ENCODE measurements around the gene DICER1. TPM values are rescaled to one million over a fixed set of nuclear protein-coding genes. Genes with fewer than 3 reads are reported as not detected.
A peak's percentile ranks its signal among the peaks of the same experiment; 100 is the strongest.

Gene DICER1
- total RNA-seq, 1 experiment from 2014 or later, result 198 TPM

GRCh38 chr14:95047754-95048153, 109.6 kb downstream of the DICER1 start:
- no peaks in the 10 kb centered on the region for H3K9me3 ChIP-seq (replicated peaks)
- peak in 1 of 2 experiments; percentile 29 for DNase-seq
- no peaks in the 10 kb centered on the region for H3K27me3 ChIP-seq
- peaks cover 17% of the 10 kb centered on the region for H3K4me1 ChIP-seq
- no peak overlapping the region for H3K27ac ChIP-seq
- H3K4me3 ChIP-seq, result no peak overlapping the region
- H3K36me3 ChIP-seq, result no peaks in the 10 kb centered on the region

DNA sequence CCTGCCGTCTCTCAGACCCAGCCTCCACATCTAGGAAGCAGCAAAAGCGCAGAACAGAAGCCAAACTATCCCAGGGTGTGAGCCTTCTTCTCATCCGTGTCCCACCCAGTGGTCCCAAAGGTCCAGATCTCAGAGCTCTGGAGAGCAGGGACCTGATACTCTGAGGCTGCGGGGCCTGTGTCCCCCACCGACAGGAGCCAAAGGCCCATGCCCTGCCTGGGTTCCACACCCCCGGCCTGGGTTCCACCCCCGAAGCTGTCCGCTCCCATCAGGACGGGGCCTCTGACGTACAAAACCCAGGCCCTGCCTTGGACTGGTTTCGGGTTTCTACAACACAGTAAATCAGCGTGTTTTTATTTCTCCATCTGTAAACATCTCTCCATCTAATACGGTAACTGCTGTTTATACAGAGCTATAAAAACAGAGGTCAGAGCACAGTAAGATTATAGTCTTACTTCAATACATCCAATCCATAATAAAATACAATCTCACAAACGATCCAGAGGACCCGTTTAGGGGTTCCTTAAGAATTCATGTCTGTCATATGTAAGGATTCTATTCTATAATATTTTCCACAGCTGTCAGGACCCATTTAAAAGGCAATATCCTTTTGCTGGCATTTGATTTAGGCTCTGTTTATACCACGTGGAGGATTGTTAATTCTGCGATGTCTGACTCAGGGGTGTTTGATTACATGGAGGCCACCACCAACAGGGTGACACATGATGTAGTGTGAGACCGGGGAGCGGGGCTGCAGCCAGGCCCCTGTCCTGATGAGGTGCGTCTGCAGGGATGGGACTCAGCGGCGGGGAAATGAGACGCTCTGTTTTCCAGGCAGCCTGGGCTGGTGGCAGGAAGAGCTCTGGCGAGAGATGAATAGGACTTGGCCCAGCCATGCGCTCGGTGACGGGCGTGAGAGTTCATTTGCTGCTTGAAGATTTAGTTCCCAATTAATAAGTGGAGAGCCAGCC, 110.3 kb downstream of the DICER1 start:
- no peaks in the 10 kb centered on the region for H3K36me3 ChIP-seq
- peak overlapping the region; percentile 19 for H3K4me3 ChIP-seq
- no peaks in the 10 kb centered on the region for H3K27me3 ChIP-seq
- peak; percentile 50 to 66 for DNase-seq
- H3K27ac ChIP-seq, result no peak overlapping the region
- H3K4me1 ChIP-seq, result peaks cover 17% of the 10 kb centered on the region
- H3K9me3 ChIP-seq (replicated peaks), result no peaks in the 10 kb centered on the region

GRCh38 chr14:95045836-95046430, 111.4 kb downstream of the DICER1 start:
- Histone ChIP-seq H3K4me3 (no peak overlapping the region), H3K27me3 (no peaks in the 10 kb centered on the region), H3K9me3 (replicated peaks) (no peaks in the 10 kb centered on the region), H3K4me1 (peaks cover 12% of the 10 kb centered on the region), H3K27ac (no peak overlapping the region), H3K36me3 (no peaks in the 10 kb centered on the region)
- no peak for DNase-seq

DNA sequence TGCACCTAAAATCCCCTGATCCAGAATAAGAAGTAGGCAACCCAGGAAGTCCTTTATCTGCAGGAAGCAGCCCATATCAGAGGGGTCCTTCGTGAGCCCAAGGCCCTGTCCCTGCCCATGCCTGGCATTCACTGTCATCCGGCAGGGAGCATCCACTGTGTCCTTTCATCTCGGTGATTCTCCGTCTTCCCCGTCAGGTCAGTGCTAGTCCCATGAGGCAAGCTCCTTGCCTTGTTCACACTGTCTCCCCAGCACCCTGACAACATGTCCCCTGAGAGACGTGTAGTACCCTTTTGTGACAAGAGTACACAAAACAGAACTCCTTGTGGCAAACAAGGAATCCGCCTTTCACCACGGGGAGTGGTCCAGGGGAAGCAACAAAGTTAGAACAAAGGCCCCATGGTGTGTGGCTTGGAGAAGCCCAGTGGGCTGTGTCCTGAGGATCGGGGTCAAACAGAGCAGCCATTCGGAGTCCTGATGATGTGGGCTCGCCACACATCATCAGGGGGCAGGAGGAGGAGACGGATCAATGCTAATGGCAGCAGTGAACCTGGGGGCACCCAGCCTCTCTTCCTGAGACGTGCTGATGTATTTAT, 112.1 kb downstream of the DICER1 start:
- no peaks in the 10 kb centered on the region for H3K27me3 ChIP-seq
- DNase-seq, result no peak
- H3K27ac ChIP-seq, result no peak overlapping the region
- H3K9me3 ChIP-seq (replicated peaks), result no peaks in the 10 kb centered on the region
- peaks cover 5% of the 10 kb centered on the region for H3K4me1 ChIP-seq
- no peak overlapping the region for H3K4me3 ChIP-seq
- no peaks in the 10 kb centered on the region for H3K36me3 ChIP-seq

- H3K27me3 ChIP-seq, result no peaks in the 10 kb centered on the region
- H3K4me1 ChIP-seq, result 0 out of 2 replicates have a peak, but pooled peaks cover 2% of the 10 kb centered on the region
- H3K9me3 ChIP-seq (replicated peaks), result no peaks in the 10 kb centered on the region
- DNase-seq, result no peak
- no peak overlapping the region for H3K27ac ChIP-seq
- H3K36me3 ChIP-seq, result no peaks in the 10 kb centered on the region
- no peak overlapping the region for H3K4me3 ChIP-seq
Measured at GRCh38 chr14:95044463-95045105, 112.7 kb downstream of the DICER1 start.

DNA sequence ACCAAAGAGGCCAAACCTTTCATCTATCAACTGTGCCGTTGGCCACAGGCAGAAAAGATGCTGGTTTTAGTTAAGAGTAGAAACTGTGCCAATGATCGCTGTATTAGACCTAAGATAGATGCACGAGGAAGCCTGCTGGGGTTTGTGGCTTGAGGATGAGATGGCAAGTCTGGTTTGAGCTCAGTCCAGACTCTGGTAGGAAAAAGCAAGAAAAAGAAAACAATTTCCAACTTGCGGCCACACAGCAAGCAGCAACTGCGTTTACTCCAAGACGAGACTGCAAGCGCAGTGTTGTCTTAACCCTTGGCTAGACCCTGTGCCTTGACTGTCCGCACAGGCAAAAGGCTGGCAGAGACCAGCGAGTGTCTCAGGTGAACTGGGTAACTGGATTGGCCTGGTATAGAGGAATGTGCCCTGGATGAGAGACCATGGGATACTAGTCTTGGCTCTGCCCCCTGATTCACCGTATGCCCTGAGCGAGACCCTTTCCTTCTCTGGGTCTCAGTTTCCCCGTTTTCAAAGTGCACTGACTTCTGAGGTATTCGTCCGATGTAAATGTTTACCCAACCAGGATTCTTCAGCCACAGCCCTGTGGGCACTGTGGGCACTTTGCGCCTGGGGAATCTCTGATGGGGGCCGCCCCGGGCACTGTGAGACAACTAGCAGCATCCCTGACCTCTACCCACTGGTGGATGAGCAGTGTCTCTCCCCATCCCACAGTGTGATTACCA, 113.4 kb downstream of the DICER1 start:
- no peak overlapping the region for H3K27ac ChIP-seq
- 0 out of 2 replicates have a peak, but pooled peaks cover 2% of the 10 kb centered on the region for H3K4me1 ChIP-seq
- H3K4me3 ChIP-seq, result no peak overlapping the region
- DNase-seq, result no peak
- H3K27me3 ChIP-seq, result no peaks in the 10 kb centered on the region
- H3K9me3 ChIP-seq (replicated peaks), result no peaks in the 10 kb centered on the region
- H3K36me3 ChIP-seq, result no peaks in the 10 kb centered on the region

- H3K4me3 ChIP-seq, result no peak overlapping the region
- no peak for DNase-seq
- H3K9me3 ChIP-seq (replicated peaks), result no peaks in the 10 kb centered on the region
- H3K36me3 ChIP-seq, result no peaks in the 10 kb centered on the region
- no peak overlapping the region for H3K27ac ChIP-seq
- H3K27me3 ChIP-seq, result no peaks in the 10 kb centered on the region
- 0 out of 2 replicates have a peak, but pooled peaks cover 2% of the 10 kb centered on the region for H3K4me1 ChIP-seq
Measured at GRCh38 chr14:95043314-95043713, 114.0 kb downstream of the DICER1 start.

GRCh38 chr14:95041477-95042020, 115.8 kb downstream of the DICER1 start:
- DNase-seq, result no peak
- no peaks in the 10 kb centered on the region for H3K27me3 ChIP-seq
- no peaks in the 10 kb centered on the region for H3K4me1 ChIP-seq
- no peak overlapping the region for H3K27ac ChIP-seq
- no peaks in the 10 kb centered on the region for H3K36me3 ChIP-seq
- H3K9me3 ChIP-seq (replicated peaks), result no peaks in the 10 kb centered on the region
- no peak overlapping the region for H3K4me3 ChIP-seq

DNA sequence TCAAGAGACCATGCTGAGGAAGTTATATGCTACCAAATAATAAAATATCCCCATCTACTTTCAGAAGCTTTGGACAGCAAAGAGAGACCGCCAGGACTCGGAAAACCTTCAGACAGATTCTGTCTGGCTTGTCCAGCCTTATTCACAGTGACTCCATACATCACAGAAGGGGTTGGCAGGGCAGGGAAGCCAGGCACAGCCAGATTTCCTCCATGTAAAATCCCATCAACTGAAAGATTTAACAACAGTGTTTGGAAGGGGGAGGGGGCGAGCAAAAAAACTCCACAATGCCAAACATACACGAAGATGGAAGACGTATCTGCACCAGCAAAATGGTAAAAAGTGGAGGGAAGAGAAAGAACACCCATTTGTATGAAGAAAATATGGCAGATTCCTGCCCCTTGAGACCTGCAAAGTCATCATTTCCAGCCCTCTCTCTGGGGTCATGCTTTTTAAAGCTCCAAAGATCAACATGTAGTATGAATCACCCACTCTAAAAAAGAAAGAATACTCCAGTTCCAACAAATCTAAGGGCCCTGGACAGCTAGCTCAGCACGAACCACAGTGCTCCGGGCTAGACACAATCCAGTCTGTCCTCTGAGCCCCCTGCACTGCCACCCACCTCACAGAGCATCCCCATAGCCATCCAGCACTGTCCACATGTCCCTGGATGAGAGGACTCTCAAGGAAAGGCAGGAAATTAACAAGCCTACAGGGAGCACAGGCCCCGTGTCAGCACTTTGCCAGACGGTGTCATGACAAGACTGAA, 116.4 kb downstream of the DICER1 start:
- Histone ChIP-seq H3K27ac (no peak overlapping the region), H3K4me3 (no peak overlapping the region), H3K27me3 (no peaks in the 10 kb centered on the region), H3K4me1 (no peaks in the 10 kb centered on the region), H3K36me3 (no peaks in the 10 kb centered on the region), H3K9me3 (replicated peaks) (no peaks in the 10 kb centered on the region)
- DNase-seq, result no peak

GRCh38 chr14:95039993-95040348, 117.4 kb downstream of the DICER1 start:
- Histone ChIP-seq H3K9me3 (replicated peaks) (no peaks in the 10 kb centered on the region), H3K4me1 (no peaks in the 10 kb centered on the region), H3K27me3 (no peaks in the 10 kb centered on the region), H3K4me3 (no peak overlapping the region), H3K36me3 (no peaks in the 10 kb centered on the region), H3K27ac (no peak overlapping the region)
- DNase-seq, result no peak

DNA sequence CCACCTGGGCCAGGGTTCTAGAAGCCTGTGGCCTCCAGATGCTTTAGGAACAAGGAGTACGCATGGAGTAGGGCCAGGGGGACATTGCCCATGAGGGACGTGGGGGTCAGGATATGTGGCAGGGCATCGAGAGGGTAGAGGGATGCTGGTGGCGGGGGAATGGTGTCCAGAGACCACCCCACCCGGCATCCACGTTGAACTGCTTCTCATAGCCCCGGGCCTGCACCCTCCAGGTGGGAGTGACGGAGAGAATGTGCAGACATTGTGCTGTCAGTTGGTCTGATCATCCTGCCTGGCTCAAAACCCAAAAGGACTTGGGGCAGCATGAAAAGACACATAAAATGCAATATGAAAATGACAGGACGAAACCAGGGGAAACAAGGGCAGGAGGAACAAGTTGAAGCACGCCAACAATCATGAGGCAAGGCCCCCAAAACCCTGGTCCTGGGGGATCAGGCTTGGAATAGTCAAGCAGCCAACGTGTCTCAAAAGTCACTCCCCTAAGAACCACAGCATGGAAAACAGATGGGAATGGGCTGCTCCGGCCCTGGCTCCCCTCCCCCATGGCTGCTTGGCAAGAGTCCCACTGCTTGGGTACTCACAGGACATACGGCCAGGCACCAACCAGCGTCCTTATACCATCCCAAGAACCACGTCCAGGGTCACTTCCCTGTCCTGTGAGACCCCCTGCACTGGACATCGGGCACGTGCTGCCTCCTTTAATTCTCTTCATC, 117.9 kb downstream of the DICER1 start:
- no peak for DNase-seq
- H3K36me3 ChIP-seq, result no peaks in the 10 kb centered on the region
- no peak overlapping the region for H3K4me3 ChIP-seq
- H3K27ac ChIP-seq, result no peak overlapping the region
- no peaks in the 10 kb centered on the region for H3K4me1 ChIP-seq
- H3K27me3 ChIP-seq, result no peaks in the 10 kb centered on the region
- H3K9me3 ChIP-seq (replicated peaks), result no peaks in the 10 kb centered on the region

DNA sequence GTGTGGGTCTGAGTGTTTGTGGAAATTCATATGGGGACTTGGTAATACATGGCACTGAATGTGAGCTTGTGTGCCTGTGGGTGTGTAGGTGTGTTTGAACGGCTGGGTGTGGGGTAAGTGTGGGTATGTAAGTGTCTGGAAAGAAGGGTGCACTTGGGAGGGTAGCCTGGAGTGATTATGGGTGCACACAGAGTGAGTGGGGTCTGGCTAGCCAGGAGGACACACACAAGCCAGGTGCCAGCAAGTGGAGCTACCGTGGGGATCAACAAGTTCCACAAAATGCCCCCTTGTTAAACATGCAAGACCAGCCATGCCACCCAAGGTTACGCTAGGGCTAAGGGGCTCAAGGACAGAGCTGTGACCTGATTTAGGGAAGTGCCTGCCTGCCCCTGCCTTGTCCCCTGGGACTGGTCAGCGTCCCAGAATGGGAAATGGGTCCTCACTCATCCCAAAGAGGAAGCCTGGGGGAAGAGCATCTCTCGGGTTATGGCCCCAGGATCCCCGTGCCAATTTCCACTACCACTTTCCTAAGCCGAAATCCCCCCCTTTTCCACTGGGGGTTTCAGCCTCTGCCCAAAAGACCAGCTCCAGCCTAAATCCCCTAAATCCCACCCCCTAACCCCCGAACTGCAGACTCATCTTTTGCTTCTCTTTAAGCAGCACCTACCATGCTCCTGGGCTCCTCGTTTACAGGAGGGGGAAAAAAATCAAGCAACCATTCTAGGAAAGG, 118.6 kb downstream of the DICER1 start:
- H3K27me3 ChIP-seq, result no peaks in the 10 kb centered on the region
- DNase-seq, result no peak
- H3K4me3 ChIP-seq, result no peak overlapping the region
- H3K4me1 ChIP-seq, result no peaks in the 10 kb centered on the region
- H3K27ac ChIP-seq, result no peak overlapping the region
- H3K9me3 ChIP-seq (replicated peaks), result no peaks in the 10 kb centered on the region
- H3K36me3 ChIP-seq, result no peaks in the 10 kb centered on the region

All from SJCRH30 (cell line).